Effector CD4-positive, alpha-beta T cell (primary cell): ENCODE results near the gene CDC6.

Experiments
- DNase-seq: peaks from one replicate; pipeline ENCODE4 v3.0.0-alpha.2; 2020

CDC6 gene

DNA sequence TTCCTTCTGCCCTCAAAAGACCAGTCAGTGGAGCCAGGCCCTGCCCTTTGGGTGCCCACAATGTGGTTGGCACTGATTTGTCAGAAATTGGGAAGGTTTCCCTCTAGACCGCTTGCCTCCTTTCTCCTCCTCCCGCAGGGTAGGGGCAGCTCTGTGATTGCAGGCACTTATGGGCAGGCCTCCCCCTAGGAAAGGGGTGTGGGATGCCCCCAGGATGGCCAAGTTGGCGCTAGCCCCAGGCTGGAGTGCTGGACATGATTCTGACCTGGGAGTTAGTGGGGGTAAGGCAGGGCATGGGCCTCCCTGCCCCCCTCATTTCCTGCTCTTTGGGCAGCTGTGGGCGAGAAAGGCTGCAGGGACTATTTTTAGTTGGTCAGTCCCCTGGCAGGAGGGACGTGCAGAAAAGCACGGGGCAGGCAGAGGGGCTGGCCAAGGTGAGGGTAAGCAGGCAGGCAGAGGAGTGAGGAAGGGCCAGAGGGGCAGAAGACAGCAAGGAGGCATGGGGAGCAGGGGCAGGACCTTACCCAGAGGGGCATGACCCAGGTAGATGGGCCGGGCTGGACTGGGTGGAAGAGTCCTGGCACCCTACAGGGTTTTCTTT, 24.6 kb downstream of the CDC6 start:
- no peak for DNase-seq

DNA sequence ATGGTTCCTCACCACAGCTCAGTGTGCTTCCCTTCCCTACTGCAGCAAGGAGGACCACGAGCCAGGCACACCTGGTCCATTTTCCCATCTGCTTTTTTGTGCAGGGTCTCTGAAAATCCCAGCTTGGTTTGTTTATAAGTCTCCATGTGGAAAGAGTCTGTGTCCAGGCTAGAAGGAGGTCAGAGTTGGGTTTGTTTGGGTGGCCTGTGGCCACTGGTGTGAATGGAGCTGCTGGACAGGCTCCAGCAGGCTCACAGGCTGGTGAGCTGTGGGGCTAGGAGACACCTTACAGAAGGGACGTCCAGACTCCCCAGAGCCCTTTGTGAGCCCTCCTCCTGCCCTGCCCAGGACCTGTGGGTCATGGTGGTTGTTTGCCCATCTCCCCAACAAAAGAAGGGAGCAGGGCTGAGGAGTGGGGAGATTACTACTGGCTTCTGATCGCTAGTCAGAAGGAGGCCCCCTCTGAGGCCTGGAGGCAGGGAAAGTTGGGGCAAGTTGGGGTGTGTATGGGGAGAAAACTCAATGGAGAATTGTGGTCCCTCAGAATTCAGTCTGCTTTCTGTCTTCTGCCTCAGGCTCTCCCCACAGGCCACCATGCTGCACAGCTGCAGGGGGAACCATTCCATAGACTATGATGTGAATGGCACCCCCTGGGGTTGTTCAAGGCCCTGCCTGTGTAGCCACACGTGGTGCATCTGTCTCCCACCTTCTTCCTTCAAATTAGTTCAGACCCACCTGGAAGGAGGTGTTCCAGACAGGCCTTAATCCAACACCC, 25.4 kb downstream of the CDC6 start:
- DNase-seq: no peak

DNA sequence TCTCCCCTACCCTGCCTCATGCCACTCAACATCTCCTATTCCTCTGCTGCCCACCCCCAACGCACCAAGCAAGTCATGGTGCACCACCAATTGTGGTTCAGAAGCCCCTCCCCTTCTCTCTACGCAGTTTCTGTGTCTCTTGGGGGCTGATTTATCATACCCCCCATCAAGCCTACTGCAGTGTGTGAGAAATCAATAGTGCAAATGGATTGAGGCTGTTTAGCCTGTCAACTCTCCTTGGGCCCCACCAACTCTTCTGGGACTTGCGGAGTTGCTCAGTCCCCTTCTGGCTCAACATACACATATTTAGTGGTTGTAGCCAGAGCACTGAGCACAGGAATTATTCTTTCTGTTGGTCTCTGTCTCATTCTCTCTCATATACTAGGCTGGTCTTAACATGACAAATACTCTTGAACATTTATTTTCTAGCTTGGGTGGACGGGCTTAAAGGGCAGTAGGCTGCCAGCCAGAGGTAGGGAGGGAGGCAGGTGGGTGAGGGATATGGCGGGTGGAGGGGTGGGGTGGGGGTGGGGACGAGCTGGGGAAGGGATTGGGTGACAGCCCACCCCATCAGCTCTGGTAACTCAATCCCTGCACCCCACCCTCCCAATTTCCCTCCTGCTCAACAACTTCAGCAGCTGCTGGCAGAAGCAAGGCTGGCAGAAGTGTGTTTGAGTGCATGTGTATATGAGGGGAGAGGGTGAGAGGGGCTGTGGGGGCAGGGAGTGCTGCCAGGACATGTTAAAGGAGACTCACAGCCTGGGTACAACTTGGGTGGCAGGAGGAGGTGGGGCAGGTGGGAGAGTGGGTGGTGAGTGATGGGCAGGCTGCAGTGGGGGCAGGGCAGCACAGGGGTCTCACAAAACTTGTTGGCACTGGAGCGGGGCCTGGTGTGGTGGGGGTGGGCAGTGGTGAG, 26.2 kb downstream of the CDC6 start:
- DNase-seq: no peak

DNA sequence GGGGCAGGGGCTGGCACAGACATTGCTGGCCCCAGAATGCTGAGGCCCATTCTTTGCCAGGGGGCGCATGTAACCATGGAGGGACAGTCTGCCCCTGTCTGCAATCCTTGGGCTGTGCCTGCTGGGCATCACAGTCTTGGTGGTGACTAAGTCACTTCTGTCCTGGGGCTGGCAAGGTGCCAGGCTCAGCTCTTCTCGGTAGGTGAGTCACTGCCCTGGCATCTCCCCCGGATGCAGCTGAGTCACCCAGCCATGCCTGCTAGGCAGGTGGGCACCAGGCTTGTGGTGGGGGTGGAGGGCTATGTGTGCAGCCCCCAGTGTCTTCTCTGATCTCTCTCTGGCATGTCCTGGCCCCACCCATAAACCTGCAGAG, 26.9 kb downstream of the CDC6 start:
- peak; percentile 84 for DNase-seq

DNA sequence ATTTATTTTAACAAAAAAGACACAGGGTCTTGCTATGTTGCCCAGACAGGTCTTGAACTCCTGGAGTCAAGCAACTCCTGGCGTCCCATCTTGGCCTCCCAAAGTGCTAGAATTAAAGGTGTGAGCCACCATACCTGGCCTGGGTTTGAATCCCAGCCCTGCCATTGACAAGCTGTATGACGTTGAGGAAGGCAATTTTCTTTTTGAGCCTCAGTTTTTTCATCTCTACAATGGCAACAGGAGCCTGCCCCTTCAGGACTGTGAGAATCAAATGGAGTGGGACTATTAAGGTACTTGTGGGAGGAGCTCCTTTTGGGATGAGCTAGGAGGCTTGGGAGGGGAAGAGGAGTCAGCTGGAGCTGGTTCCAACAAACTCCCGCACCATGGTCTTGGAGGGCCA, 27.5 kb downstream of the CDC6 start:
- DNase-seq: no peak

DNA sequence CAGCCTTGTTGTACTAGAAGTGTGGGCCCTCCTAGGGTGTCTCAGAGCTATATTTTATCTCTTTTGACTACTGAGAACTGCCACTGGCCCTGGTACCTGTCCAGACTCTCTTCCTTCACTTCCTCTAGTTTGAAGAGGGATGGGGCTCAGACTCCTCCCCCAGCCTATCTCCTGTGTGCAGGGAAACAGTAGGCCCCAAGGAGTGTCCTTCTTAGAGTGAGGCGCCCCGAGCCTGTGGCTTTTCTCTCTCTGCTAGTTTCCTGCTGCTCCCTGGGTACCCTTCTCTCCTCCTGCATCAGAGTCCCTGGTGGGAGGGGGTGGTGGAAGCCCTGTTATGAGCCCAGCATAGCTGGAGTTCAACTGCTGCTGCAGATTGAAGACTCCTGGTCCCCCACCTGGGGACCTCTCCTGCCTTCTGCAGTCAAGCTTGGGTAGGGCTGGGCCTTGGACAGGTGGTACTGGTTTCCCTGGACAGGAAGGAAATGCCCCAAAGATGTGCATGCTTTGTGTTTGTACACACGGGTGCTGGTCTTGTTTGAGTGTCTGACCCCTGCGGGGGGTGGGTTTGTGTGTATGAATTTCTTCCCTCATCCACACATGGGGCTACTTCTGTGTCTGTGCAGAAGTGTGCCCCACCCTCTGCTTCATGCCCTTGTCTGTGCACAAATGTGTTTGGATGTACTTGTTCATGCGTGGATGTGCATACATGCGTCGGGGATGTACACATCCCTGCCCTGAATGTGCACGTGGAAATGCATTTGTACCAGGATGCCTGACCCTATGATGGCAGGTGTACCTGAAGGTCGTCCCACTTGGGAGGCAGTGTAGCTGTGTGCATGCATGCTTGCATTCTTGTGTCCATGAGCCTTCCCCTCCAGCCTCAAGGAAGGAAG, 28.2 kb downstream of the CDC6 start:
- no peak for DNase-seq

DNA sequence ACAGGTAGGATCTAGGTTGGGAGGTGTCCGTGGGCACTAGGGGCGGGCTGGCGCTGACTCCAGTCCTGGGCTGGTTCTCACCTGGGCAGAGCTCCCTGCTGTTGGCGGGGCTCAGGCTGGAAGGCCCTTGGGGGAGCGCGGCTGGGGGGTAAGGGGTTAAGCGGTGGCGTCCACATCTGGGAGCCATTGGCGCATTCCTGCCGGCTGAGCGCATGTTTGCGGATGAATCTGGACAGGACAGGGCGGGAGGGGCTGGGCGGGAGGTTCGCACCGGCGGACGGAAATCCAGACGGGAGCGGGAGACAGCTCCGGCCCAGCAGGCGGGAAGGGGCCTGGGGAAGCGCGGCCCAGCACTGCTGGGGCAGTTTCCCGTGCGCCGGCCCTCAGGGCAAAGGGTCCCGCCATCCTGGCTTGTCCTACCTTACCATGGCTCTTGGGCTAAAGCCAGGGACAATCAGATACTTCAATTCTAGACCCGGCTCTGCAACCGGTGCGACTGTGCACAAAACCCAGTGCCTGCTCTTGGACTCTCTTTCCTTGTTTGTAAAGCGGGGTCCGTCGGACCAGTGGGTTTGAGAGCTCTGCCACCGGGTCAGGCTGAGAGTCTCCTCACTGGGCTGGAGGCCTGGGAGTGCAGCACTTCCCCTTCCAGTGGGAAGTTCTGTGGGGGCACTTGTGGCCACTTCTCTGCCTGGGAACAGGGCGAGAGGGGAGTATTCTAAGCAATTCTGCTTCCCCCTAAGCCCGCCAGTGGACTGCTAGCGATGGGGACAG, 29.1 kb downstream of the CDC6 start:
- no peak for DNase-seq

DNA sequence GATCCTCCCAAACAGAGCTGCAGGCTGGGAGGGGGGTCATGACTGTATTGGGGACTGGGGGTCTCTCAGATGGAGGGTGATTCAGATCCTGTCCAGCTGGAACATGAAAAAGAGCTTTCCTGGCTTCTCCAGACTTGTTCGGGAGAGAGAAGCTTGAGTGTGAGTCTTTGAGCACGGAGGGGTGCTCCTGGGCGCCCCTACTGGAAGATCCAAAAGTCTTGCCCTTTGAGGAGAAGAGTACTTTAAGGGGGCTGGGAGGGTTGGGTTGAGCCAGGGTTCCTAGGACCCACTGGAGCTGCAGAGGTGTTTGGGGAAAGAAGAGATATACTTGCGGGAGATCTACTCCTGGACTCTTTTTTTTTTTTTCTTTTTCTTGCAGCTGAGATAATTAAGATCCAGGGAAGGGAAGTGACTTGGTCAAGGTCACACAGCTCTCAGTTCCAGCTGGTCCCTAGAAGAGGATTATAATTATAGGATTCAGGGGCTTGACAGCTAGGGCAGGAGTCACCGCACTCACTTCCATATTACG, 29.7 kb downstream of the CDC6 start:
- DNase-seq: no peak

DNA sequence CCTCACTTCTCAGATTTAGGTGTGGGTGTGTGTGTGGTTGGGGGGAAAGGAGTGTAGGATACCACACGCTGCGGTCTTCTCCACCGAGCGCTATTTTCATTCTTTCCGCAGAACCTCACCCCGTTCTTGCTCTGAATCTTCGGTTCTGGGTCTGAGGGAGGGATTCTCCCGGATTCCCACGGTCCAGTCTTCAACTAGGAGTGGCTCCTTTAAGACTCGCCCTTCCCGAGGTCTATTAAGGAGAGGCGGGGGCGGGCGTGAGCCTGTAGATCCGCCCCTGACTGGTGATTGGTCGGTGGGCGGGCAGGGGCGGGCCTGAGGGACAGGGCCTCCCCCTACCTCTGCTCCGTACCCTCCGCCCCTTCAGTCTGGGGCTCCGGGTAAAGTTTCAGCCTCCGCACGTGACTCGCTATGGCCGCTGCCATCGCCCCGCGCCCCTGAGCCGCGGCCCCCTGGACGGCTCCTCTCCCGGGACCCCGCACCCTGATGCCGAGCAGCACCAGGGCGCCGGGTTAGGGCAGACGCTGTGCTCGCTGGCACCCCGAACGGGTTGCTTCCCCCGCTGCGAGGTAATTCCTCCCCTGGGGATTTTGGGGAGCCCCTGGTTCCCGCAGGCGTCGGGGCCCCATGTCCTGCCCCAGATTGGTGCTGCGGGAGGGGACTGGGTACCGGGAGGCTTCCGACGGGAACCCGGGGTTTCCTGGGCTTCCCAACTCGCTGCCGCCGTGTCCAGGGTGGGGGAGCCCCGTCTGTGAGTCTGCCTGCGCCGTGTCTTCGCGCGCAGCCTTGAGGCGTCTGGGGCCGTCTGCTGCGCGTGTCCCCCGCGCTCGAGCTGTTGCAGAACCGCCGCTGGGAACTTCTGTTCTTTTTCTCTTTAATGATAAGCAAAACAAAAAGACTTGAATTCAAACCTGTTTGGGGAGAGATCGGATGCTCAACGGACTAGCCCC, 30.5 kb downstream of the CDC6 start:
- DNase-seq: peak; percentile 87

DNA sequence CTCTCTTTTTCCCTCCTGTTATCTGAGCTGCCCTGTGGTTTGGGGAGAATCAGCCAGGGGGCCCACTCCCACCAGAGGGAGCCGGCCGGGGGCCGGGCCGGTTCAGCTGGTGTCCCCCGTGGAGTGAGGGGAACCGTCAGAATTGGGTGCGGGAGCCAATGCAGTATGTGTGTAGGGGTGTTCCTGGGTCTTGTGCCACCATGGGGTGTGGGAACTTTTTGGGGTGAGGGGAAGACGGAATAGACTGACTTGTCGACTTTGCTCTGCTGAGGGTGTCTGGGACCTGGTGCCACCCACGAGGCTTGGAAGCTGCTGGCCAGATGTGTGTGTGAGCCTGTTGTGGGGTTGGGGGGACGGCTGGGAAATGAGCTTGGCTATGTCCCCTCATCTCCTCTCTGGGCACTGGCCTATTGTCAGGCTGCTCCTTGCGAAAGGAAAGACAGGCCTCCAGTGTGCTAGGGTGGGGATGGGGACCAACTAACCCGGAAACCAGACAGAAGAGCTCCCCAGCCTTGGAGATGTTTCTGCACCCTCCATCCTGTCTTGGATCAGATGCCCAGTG, 31.2 kb downstream of the CDC6 start:
- DNase-seq: no peak

DNA sequence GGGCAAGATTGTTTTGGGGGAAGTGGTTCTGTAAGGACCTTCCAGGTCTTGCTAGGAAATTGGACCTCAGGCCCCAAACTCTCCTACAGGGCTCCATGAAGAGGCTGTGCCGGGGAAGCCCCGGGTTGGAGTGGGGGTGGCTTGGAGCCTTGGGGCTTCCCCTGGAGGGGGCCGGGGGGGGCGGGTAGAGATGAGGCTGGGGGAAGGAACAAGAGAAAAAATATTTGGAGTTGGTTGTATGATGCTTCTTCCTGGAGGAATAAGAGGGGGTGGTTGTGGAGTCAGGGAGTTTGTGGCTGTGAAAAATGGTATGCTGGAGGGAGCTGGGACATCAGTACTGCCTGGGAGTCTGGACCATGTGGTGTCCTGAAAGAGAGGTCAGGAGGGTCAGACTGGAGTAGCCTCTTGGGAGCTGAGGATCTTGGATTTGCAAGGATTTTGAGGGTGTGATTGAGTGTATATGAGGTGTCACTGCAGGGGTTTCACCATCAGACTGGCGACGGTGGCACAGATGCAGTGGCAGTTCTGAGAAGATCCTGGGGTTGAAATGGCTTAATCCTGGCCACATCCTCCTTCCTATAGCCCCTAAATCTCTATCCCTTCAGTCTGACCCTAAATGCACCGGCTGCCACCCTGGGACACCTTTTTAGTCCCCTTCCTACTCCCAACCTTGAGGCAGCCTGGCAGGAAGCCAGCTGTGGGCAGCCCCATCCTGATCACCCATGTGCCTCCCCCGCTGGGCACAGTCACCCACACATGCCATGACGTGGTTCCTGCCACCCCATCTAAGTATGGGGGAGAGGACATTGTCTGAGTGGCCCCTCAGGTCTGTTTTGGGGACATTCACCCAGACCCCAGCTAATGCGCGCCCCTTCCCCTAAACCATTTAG, 32.2 kb downstream of the CDC6 start:
- DNase-seq: peak; percentile 85

DNA sequence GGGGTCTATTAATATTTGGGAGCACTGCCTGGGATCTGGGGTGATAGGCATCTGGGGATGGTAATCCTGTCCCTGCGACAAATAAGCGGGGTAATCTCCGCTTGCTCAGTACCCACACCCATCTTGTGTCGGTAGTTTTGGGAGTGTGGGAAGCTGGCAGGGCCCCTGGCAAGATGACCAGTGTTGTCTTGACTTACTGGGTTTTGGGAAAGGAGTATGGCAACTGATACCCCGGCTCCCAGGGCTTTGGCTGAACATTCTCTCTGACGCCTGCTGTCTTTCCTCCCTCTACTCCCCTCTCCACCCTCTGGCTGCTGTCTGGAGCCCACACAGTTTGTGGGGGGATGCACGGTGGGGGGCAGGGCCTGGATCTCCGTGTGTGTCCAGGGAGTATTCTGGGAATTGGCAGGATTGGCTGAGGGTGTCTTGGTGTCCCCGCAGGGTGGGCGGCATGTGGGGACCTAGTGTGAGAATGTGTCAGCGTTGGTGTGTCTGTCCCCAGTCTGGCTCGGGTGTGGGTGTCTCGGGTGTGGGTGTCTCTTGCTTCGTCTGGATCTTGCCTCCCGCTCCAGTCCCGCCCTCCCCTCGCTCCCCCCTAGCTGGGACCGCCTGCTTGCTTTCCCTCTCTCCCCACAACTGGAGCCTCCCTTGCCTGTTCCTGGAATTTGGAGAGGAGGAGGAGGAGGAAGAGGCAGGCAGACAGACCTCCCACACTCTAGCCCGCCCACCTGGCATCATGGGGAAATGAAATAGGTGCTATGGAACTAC, 33.3 kb downstream of the CDC6 start:
- peak; percentile 68 for DNase-seq

DNA sequence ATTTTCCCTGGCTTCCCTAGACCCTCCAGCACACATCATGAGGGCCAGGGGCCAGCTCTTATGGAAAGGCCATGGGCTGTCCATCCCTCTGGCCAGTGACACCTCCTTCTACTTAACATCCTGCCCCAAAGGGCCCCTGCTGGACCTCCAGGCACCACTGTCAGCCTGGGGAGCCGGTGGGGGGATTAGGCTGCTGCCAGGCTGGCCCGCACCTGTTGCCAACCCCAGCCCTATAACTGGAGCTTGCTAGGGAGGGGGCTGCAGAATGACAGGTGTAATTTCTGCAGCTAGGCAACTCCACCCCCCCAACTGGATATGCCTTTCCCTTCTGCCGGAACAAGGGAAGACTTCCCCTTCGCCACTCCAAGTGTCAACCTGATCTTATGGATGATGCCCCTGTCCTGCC, 33.8 kb downstream of the CDC6 start:
- no peak for DNase-seq

DNA sequence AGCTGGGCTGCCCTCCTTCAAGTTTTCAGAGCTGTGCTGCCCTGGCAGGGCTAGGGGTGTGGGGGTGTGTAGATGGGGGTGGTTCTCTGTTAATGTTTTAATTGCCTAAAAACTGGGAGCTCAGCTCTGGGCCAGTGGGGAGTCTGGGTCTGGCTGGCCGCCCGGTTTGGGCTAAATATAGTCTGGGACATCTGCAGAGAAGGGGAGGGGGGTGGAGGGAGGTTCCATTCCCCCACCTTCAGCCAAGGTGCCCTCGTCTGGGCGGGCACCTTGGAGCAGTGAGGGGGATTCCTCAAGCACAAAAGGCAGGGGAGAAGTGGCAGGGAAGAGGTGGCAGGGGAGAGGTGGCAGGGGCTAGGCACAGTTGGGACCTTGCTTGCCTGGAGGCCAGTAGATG, 34.3 kb downstream of the CDC6 start:
- no peak for DNase-seq

DNA sequence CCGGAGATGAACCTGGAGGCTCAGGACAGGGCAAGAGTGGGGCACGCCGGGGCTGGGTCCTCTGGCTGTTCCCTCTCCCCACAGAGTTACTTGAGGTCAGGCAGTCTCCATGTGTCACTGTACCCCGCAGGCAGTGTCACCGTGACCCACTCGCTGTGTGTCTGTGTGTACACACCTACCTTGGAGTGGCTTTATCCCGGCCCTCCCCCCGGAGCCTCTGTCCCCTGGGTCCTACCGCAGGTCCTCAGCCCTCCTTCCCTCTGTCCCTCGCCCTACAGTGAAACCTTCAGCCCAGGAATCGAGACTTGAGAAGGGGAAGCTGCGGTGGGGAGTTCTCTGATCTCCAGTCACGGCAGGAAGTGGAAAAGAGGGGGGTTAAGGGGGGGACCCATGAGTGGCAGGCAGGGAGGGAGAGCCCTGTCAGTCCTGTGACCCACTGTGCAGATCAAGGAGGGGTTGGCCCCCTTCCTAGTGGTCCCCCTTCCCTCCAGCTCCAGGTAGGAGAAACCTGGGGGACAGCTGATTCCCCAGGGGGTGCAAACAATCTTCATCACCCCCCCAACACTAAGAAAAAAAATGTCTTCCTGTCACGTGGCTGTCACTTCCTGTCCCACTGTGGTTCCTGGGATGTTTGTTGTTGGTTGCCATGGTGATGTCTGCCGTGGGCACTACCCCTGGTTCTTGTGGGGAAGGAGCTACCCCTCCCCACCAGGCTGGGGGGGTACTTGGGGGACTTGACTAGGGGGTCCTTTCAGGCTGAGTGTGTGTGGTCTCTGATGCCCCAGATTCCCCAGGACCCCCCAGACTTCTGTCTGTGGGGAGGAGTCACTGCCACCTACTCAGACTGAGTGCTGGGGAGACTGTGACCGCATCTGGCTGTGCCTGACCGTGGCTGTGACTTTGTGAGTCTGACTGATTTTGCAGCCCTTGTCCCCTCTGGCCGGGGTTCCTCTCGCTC, 35.0 kb downstream of the CDC6 start:
- DNase-seq: peak; percentile 90

DNA sequence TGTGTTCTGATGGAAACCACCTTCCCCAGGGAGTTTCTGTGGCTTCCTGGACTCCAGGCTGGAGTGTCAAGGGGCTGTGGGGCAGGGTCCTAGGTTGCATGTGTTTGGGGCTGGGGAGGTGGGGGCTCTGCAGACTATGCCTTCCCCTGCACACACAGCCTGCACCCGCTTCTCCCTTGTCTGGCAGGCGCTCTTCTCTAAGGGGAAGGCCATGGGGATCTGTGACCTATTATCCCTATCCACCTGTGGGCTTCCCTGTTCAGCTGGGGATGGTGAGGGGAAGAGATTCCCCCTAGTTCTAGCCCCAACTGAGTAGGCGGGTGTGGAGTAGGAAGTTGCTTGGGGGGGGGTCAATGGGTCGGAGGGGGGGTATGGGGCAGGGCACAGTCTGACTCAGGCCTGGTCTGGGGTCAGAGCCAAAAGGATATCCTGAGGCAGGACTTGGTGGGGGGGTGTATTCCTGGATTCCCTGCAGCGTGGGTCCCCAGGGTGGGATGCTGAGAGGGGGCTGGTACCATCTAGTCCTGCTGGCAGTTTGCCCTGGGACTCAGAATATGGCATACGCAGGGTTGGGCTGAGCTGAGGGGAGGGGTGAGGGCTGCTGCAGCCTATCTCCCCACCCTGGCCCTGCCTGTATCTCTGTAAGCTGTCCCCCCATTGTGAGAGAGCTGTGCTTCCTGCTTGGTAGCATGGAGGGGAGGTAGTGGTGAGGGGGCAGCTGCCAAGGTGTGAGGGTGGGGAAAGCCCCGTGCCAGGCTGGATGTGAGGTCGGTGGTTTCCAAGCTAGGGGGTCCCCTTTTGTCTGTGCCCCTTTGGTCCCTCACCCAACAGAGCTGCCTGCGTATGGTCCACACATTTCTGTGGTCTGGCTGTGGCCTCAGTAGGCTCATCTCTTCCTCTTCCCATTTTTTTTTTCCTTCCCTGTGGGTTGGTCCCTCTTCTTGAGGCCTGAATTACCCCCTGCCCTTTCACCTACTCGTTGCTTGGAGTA, 36.0 kb downstream of the CDC6 start:
- DNase-seq: peak; percentile 82
